Activated naive CD8-positive, alpha-beta T cell treated with anti-CD3 and anti-CD28 coated beads, Interleukin-2, amount 10 ng/mL, durations not matched to agents 7 days and 5 days (primary cell): Measurements from ENCODE around the gene MICAL3. TPM values are rescaled to one million over a fixed set of nuclear protein-coding genes. Genes with fewer than 3 reads are reported as not detected.
"Not testable (repeated sequence)": the region's sequence is repeated elsewhere in the genome, so short reads cannot be mapped to it uniquely, and the experiment has no call there.

ENCODE experiments used
- ATAC-seq: fragments of 150-1000 bp; cut with Tn5 transposase; one replicate; pipeline ENCODE4 v1.10.0; 2021; ENCODE audit warnings: low read depth, moderate library complexity
- POLR2A ChIA-PET: fragments of 350-600 bp; sonication (Branson Sonifier 250); formaldehyde crosslinking; loops from one replicate; lab custom pipeline; 2021; ENCODE audit warnings: antibody characterized with exemption; lab: Charles Lee
- DNase-seq: peaks from one replicate; pipeline ENCODE4 v3.0.0; 2021
- H3K27ac Mint-ChIP-seq: one replicate; pipeline ENCODE4 v1.8.0; 2022; ENCODE audit warnings: mild to moderate bottlenecking, mixed read lengths
- H3K27me3 Mint-ChIP-seq: one replicate; pipeline ENCODE4 v1.8.0; 2022; ENCODE audit warnings: mild to moderate bottlenecking, moderate library complexity, mixed read lengths
- H3K36me3 Mint-ChIP-seq: one replicate; pipeline ENCODE4 v1.8.0; 2021; ENCODE audit warnings: mild to moderate bottlenecking, mixed read lengths
- H3K4me1 Mint-ChIP-seq: one replicate; pipeline ENCODE4 v1.8.0; 2021; ENCODE audit warnings: mixed read lengths
- H3K4me3 Mint-ChIP-seq: one replicate; pipeline ENCODE4 v1.8.0; 2022; ENCODE audit warnings: mild to moderate bottlenecking, moderate library complexity, mixed read lengths
- H3K9me3 Mint-ChIP-seq: one replicate; pipeline ENCODE4 v1.8.0; 2021; ENCODE audit warnings: mixed read lengths
- total RNA-seq, 2 experiments: library from RNA; stranded (reverse); gene quantifications; one replicate each; pipeline ENCODE4 v1.2.3, GENCODE V29; 2021

Gene MICAL3
- total RNA-seq, 2 experiments from 2014 or later, result 35.7 to 36.8 TPM

- ATAC-seq (no peak), DNase-seq (no peak)
- Mint-ChIP-seq H3K4me1 (no peaks in the 10 kb centered on the region), H3K4me3 (no peak overlapping the region), H3K9me3 (no peaks in the 10 kb centered on the region), H3K36me3 (no peaks in the 10 kb centered on the region), H3K27ac (no peak overlapping the region), H3K27me3 (peaks cover 9% of the 10 kb centered on the region)
- POLR2A ChIA-PET, result no interaction called here
These were observed 11.8 kb downstream of the MICAL3 start for GRCh38 chr22:18012531-18012930.

- DNase-seq (no peak), ATAC-seq (no peak)
- Mint-ChIP-seq H3K27ac (no peak overlapping the region), H3K27me3 (peaks cover 8% of the 10 kb centered on the region), H3K4me1 (no peaks in the 10 kb centered on the region), H3K4me3 (no peak overlapping the region), H3K9me3 (no peaks in the 10 kb centered on the region), H3K36me3 (no peaks in the 10 kb centered on the region)
- POLR2A ChIA-PET, result interaction anchor here (0.7 kb wide), 1 partner anchor 204 kb away, joined by 3 read pairs; no protein-coding TSS in a partner anchor
These were observed 14.1 kb downstream of the MICAL3 start for GRCh38 chr22:18010266-18010665.

GRCh38 chr22:18008136-18008535, 16.2 kb downstream of the MICAL3 start:
- Mint-ChIP-seq H3K4me1 (peaks cover 3% of the 10 kb centered on the region), H3K27me3 (peaks cover 9% of the 10 kb centered on the region), H3K36me3 (no peaks in the 10 kb centered on the region), H3K9me3 (no peaks in the 10 kb centered on the region), H3K4me3 (no peak overlapping the region), H3K27ac (no peak overlapping the region)
- ATAC-seq, result no peak
- POLR2A ChIA-PET, result interaction anchor here (0.8 kb wide), 1 partner anchor 33 kb away, joined by 5 read pairs; no protein-coding TSS in a partner anchor
- no peak for DNase-seq

GRCh38 chr22:18005201-18005926, 19.0 kb downstream of the MICAL3 start:
- POLR2A ChIA-PET, result no interaction called here
- H3K4me1 Mint-ChIP-seq, result peaks cover 9% of the 10 kb centered on the region
- no peak overlapping the region for H3K27ac Mint-ChIP-seq
- peaks cover 8% of the 10 kb centered on the region for H3K27me3 Mint-ChIP-seq
- ATAC-seq (no peak), DNase-seq (no peak)
- no peak overlapping the region for H3K4me3 Mint-ChIP-seq
- no peaks in the 10 kb centered on the region for H3K9me3 Mint-ChIP-seq
- no peaks in the 10 kb centered on the region for H3K36me3 Mint-ChIP-seq

GRCh38 chr22:18001894-18002315, 22.5 kb downstream of the MICAL3 start:
- Mint-ChIP-seq H3K27ac (peak overlapping the region; percentile 94), H3K4me1 (peaks cover 33% of the 10 kb centered on the region), H3K4me3 (peak overlapping the region; percentile 91)
- not testable (repeated sequence) for H3K9me3 Mint-ChIP-seq, H3K27me3 Mint-ChIP-seq, ATAC-seq, DNase-seq, H3K36me3 Mint-ChIP-seq
- POLR2A ChIA-PET, result interaction anchor here (3.0 kb wide), 1 partner anchor 76 kb away, joined by 9 read pairs; the partner anchor contains the start of gene PEX26

GRCh38 chr22:18001040-18001893, 23.1 kb downstream of the MICAL3 start:
- peak; percentile 87 for DNase-seq
- Mint-ChIP-seq H3K4me1 (peaks cover 40% of the 10 kb centered on the region), H3K27me3 (peaks cover 6% of the 10 kb centered on the region), H3K9me3 (no peaks in the 10 kb centered on the region), H3K36me3 (no peaks in the 10 kb centered on the region), H3K27ac (peak overlapping the region; percentile 94), H3K4me3 (peak overlapping the region; percentile 91)
- peak; percentile 78 for ATAC-seq
- POLR2A ChIA-PET, result interaction anchor here (0.6 to 3.0 kb wide), 6 partner anchors 12 to 313 kb away, joined by 3 to 9 read pairs (median 4); partner anchors contain the start of gene PEX26

- Mint-ChIP-seq H3K9me3 (no peaks in the 10 kb centered on the region), H3K4me3 (peak overlapping the region; percentile 67), H3K27me3 (peaks cover 6% of the 10 kb centered on the region), H3K4me1 (peaks cover 41% of the 10 kb centered on the region), H3K27ac (no peak overlapping the region), H3K36me3 (no peaks in the 10 kb centered on the region)
- DNase-seq (peak; percentile 51), ATAC-seq (no peak)
- POLR2A ChIA-PET, result interaction anchor here (0.6 to 3.0 kb wide), 6 partner anchors 13 to 313 kb away, joined by 3 to 9 read pairs (median 4); partner anchors contain the start of genes PEX26 and USP18
These were observed 23.8 kb downstream of the MICAL3 start for GRCh38 chr22:18000441-18001039.

GRCh38 chr22:17999851-18000250, 24.5 kb downstream of the MICAL3 start:
- no peaks in the 10 kb centered on the region for H3K36me3 Mint-ChIP-seq
- H3K27me3 Mint-ChIP-seq, result peaks cover 6% of the 10 kb centered on the region
- H3K9me3 Mint-ChIP-seq, result no peaks in the 10 kb centered on the region
- H3K4me3 Mint-ChIP-seq, result peak overlapping the region; percentile 67
- H3K4me1 Mint-ChIP-seq, result peaks cover 43% of the 10 kb centered on the region
- ATAC-seq, result no peak
- no peak for DNase-seq
- POLR2A ChIA-PET, result interaction anchor here (1.4 to 3.0 kb wide), 2 partner anchors 78 to 150 kb away, joined by 8 to 9 read pairs; partner anchors contain the start of genes PEX26 and USP18
- no peak overlapping the region for H3K27ac Mint-ChIP-seq

- ATAC-seq (no peak), DNase-seq (no peak)
- Mint-ChIP-seq H3K9me3 (no peaks in the 10 kb centered on the region), H3K4me3 (peak overlapping the region; percentile 1), H3K36me3 (no peaks in the 10 kb centered on the region), H3K27me3 (no peaks in the 10 kb centered on the region), H3K4me1 (peaks cover 46% of the 10 kb centered on the region), H3K27ac (no peak overlapping the region)
- POLR2A ChIA-PET, result interaction anchor here (1.4 to 3.0 kb wide), 2 partner anchors 79 to 151 kb away, joined by 8 to 9 read pairs; partner anchors contain the start of genes PEX26 and USP18
These were observed 25.4 kb downstream of the MICAL3 start for GRCh38 chr22:17998913-17999312.

- peak overlapping the region; percentile 88 for H3K27ac Mint-ChIP-seq
- H3K27me3 Mint-ChIP-seq, result no peaks in the 10 kb centered on the region
- no peaks in the 10 kb centered on the region for H3K9me3 Mint-ChIP-seq
- no peak for DNase-seq
- ATAC-seq, result no peak
- no peaks in the 10 kb centered on the region for H3K36me3 Mint-ChIP-seq
- peaks cover 43% of the 10 kb centered on the region for H3K4me1 Mint-ChIP-seq
- peak overlapping the region; percentile 67 for H3K4me3 Mint-ChIP-seq
- POLR2A ChIA-PET, result no interaction called here
These were observed 26.9 kb downstream of the MICAL3 start for GRCh38 chr22:17997456-17997855.

- POLR2A ChIA-PET, H3K9me3 Mint-ChIP-seq, DNase-seq, H3K4me3 Mint-ChIP-seq, H3K36me3 Mint-ChIP-seq, ATAC-seq, H3K27me3 Mint-ChIP-seq: not testable (repeated sequence)
- H3K4me1 Mint-ChIP-seq, result peaks cover 36% of the 10 kb centered on the region
- H3K27ac Mint-ChIP-seq, result peak overlapping the region; percentile 54
These were observed 29.1 kb downstream of the MICAL3 start for GRCh38 chr22:17995256-17995655.

- peaks cover 32% of the 10 kb centered on the region for H3K4me1 Mint-ChIP-seq
These were observed 29.8 kb downstream of the MICAL3 start for GRCh38 chr22:17994424-17995108.

More at GRCh38 chr22:17994424-17995108, 29.8 kb downstream of the MICAL3 start:
- no peaks in the 10 kb centered on the region for H3K27me3 Mint-ChIP-seq
- DNase-seq (no peak), ATAC-seq (no peak)
- H3K4me3 Mint-ChIP-seq, result no peak overlapping the region
- H3K27ac Mint-ChIP-seq, result no peak overlapping the region
- POLR2A ChIA-PET, result no interaction called here
- no peaks in the 10 kb centered on the region for H3K9me3 Mint-ChIP-seq
- no peaks in the 10 kb centered on the region for H3K36me3 Mint-ChIP-seq
